HepG2 (cell line): Measurements from ENCODE around the gene TUT1. TPM values are rescaled to one million over a fixed set of nuclear protein-coding genes. Genes with fewer than 3 reads are reported as not detected.
A peak's percentile ranks its signal among the peaks of the same experiment; 100 is the strongest.

Source experiments
- ARID2 ChIP-seq: sonication (generic); formaldehyde crosslinking; IDR thresholded peaks from 2 replicates; pipeline ENCODE4 v1.8.1; 2022; ENCODE audit warnings: mild to moderate bottlenecking, missing genetic modification reagents, borderline replicate concordance
- ARNTL ChIP-seq: sonication (generic); formaldehyde crosslinking; IDR thresholded peaks from 2 replicates; pipeline ENCODE4 v1.4.0; 2020; ENCODE audit warnings: mild to moderate bottlenecking, missing genetic modification reagents
- CREBL2 ChIP-seq: sonication (generic); formaldehyde crosslinking; IDR thresholded peaks from 2 replicates; pipeline ENCODE4 v1.8.1; 2023; ENCODE audit warnings: missing genetic modification reagents, mild to moderate bottlenecking, borderline replicate concordance
- GATAD1 ChIP-seq: IDR thresholded peaks from 2 replicates; pipeline ENCODE4 v1.6.1; 2016; ENCODE audit warnings: missing genetic modification reagents, missing compliant biosample characterization
- HDAC6 ChIP-seq: fragments of 200-600 bp; sonication (generic); IDR thresholded peaks from 2 replicates; pipeline ENCODE4 v1.7.0; 2017; ENCODE audit warnings: mild to moderate bottlenecking, antibody characterized with exemption, low read length, low read depth
- JDP2 ChIP-seq: sonication (generic); formaldehyde crosslinking; IDR thresholded peaks from 2 replicates; pipeline ENCODE4 v1.8.1; 2022; ENCODE audit warnings: missing genetic modification reagents, borderline replicate concordance
- KDM3A ChIP-seq: IDR thresholded peaks from 2 replicates; pipeline ENCODE4 v1.6.1; 2018; ENCODE audit warnings: low read depth, missing compliant biosample characterization
- KMT2A ChIP-seq: sonication (generic); formaldehyde crosslinking; IDR thresholded peaks from 2 replicates; pipeline ENCODE4 v1.4.0; 2020; ENCODE audit warnings: missing genetic modification reagents
- MYNN ChIP-seq: sonication (generic); formaldehyde crosslinking; IDR thresholded peaks from 2 replicates; pipeline ENCODE4 v1.4.0; 2020; ENCODE audit warnings: mild to moderate bottlenecking, low read depth, missing genetic modification reagents
- PHB2 ChIP-seq: fragments of 450-650 bp; IDR thresholded peaks from 2 replicates; pipeline ENCODE4 v1.6.1; 2018; ENCODE audit not compliant: partially characterized antibody
- PLRG1 ChIP-seq: fragments of 450-650 bp; conservative IDR thresholded peaks from 2 replicates; pipeline ENCODE4 v1.6.1; 2016
- POGZ ChIP-seq: sonication (generic); formaldehyde crosslinking; IDR thresholded peaks from 2 replicates; pipeline ENCODE4 v1.4.0; 2020; ENCODE audit warnings: mild to moderate bottlenecking, missing genetic modification reagents
- PTBP1 ChIP-seq: fragments of 200-400 bp; formaldehyde crosslinking; IDR thresholded peaks from 2 replicates; pipeline ENCODE4 v1.6.1; 2018; ENCODE audit warnings: low read length, low read depth; ENCODE audit not compliant: poor library complexity, severe bottlenecking
- SP2 ChIP-seq: sonication (generic); formaldehyde crosslinking; IDR thresholded peaks from 2 replicates; pipeline ENCODE4 v1.5.1; 2020; ENCODE audit warnings: mild to moderate bottlenecking, missing genetic modification reagents
- TARDBP ChIP-seq: sonication (generic); formaldehyde crosslinking; IDR thresholded peaks from 2 replicates; pipeline ENCODE4 v1.8.0; 2022; ENCODE audit warnings: mild to moderate bottlenecking, missing genetic modification reagents
- TRAFD1 ChIP-seq: sonication (generic); formaldehyde crosslinking; IDR thresholded peaks from 2 replicates; pipeline ENCODE4 v1.5.1; 2020; ENCODE audit warnings: missing genetic modification reagents, mild to moderate bottlenecking, borderline replicate concordance
- ZBTB8A ChIP-seq: sonication (generic); formaldehyde crosslinking; IDR thresholded peaks from 2 replicates; pipeline ENCODE4 v1.4.0; 2020; ENCODE audit warnings: mild to moderate bottlenecking, low read depth, missing genetic modification reagents, borderline replicate concordance
- ZNF160 ChIP-seq: sonication (generic); formaldehyde crosslinking; IDR thresholded peaks from 2 replicates; pipeline ENCODE4 v1.8.0; 2022; ENCODE audit warnings: mild to moderate bottlenecking, inconsistent platforms, missing genetic modification reagents
- ZNF550 ChIP-seq: sonication (generic); formaldehyde crosslinking; IDR thresholded peaks from 2 replicates; pipeline ENCODE4 v1.4.0; 2020; ENCODE audit warnings: mild to moderate bottlenecking, missing genetic modification reagents, borderline replicate concordance
- ZNF7 ChIP-seq: IDR thresholded peaks from 2 replicates; pipeline ENCODE4 v1.6.1; 2016; ENCODE audit warnings: missing biosample characterization, missing genetic modification reagents
- ZZZ3 ChIP-seq: sonication (generic); formaldehyde crosslinking; IDR thresholded peaks from 2 replicates; pipeline ENCODE4 v1.4.0; 2020; ENCODE audit warnings: missing genetic modification reagents, mild to moderate bottlenecking, borderline replicate concordance
- polyA plus RNA-seq, 8 experiments: library from polyadenylated mRNA; depleted of rRNA in 3 of 8; stranded (reverse) in 7 of 8; unstranded in 1 of 8; fragments of >200 nt; fragmentation: Illumina TruSeq in 4 of 8; extraction: Trizol in 4 of 8; gene quantifications; 2 replicates each; pipeline versions ENCODE4 v1.2.1 to v1.2.3, GENCODE V29; 2011 to 2016; ENCODE audit warnings: low read depth in 4 of 8, missing spikeins in 1 of 8, mixed read lengths in 1 of 8; ENCODE audit not compliant: insufficient read depth in 1 of 8
- total RNA-seq, 5 experiments: library from RNA; depleted of rRNA; stranded (reverse); fragments of >200 nt; fragmentation: Illumina TruSeq; extraction: Trizol; gene quantifications; 2 replicates each; pipeline ENCODE4 v1.2.3, GENCODE V29; 2016; ENCODE audit warnings: low read depth in 1 of 5
- TF ChIP-seq, protein P1 (sequence below): sonication (generic); formaldehyde crosslinking; IDR thresholded peaks from 2 replicates; pipeline ENCODE4 v1.4.0; 2020; ENCODE audit warnings: missing genetic modification reagents
- TF ChIP-seq, protein P2 (sequence below): sonication (generic); formaldehyde crosslinking; IDR thresholded peaks from 2 replicates; pipeline ENCODE4 v1.9.0; 2022; ENCODE audit warnings: missing genetic modification reagents, mild to moderate bottlenecking, borderline replicate concordance

TUT1 gene
- total and polyA plus RNA-seq, 2 of the 13 experiments (the other 11 are each of a cell fraction or from before 2014, with no cell fraction given) = 9.7 to 14.3 TPM

GRCh38 chr11:62573592-62574362, 17.5 kb downstream of the TUT1 start, which contains the start of gene EEF1G (continued):
- TF ChIP-seq, protein P1, sequence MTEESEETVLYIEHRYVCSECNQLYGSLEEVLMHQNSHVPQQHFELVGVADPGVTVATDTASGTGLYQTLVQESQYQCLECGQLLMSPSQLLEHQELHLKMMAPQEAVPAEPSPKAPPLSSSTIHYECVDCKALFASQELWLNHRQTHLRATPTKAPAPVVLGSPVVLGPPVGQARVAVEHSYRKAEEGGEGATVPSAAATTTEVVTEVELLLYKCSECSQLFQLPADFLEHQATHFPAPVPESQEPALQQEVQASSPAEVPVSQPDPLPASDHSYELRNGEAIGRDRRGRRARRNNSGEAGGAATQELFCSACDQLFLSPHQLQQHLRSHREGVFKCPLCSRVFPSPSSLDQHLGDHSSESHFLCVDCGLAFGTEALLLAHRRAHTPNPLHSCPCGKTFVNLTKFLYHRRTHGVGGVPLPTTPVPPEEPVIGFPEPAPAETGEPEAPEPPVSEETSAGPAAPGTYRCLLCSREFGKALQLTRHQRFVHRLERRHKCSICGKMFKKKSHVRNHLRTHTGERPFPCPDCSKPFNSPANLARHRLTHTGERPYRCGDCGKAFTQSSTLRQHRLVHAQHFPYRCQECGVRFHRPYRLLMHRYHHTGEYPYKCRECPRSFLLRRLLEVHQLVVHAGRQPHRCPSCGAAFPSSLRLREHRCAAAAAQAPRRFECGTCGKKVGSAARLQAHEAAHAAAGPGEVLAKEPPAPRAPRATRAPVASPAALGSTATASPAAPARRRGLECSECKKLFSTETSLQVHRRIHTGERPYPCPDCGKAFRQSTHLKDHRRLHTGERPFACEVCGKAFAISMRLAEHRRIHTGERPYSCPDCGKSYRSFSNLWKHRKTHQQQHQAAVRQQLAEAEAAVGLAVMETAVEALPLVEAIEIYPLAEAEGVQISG (CRISPR knock-in tag) = peak; percentile 72; the same call in 1 of the 2 replicates
- TF ChIP-seq PHB2 (no peak), ZZZ3 (CRISPR knock-in tag) (peak; percentile 81; the same call in 1 of the 2 replicates), PLRG1 (no peak), PTBP1 (no peak), ARNTL (CRISPR knock-in tag) (no peak; the same call in 1 of the 2 replicates), MYNN (CRISPR knock-in tag) (no peak), KMT2A (peak; percentile 75; the same call in 1 of the 2 replicates), JDP2 (CRISPR knock-in tag) (no peak), CREBL2 (CRISPR knock-in tag) (no peak), SP2 (CRISPR knock-in tag) (peak; percentile 78), ZNF160 (CRISPR knock-in tag) (peak; percentile 9; the same call in 1 of the 2 replicates), ZBTB8A (CRISPR knock-in tag) (no peak), POGZ (CRISPR knock-in tag) (no peak), GATAD1 (CRISPR knock-in tag) (peak; percentile 82), KDM3A (CRISPR knock-in tag) (no peak), HDAC6 (no peak), TARDBP (CRISPR knock-in tag) (peak; percentile 50), ZNF550 (CRISPR knock-in tag) (no peak), ZNF7 (no peak), ARID2 (no peak), TRAFD1 (CRISPR knock-in tag) (no peak)
- TF ChIP-seq, protein P2, sequence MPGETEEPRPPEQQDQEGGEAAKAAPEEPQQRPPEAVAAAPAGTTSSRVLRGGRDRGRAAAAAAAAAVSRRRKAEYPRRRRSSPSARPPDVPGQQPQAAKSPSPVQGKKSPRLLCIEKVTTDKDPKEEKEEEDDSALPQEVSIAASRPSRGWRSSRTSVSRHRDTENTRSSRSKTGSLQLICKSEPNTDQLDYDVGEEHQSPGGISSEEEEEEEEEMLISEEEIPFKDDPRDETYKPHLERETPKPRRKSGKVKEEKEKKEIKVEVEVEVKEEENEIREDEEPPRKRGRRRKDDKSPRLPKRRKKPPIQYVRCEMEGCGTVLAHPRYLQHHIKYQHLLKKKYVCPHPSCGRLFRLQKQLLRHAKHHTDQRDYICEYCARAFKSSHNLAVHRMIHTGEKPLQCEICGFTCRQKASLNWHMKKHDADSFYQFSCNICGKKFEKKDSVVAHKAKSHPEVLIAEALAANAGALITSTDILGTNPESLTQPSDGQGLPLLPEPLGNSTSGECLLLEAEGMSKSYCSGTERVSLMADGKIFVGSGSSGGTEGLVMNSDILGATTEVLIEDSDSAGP (CRISPR knock-in tag) = peak; percentile 28; the same call in 1 of the 2 replicates
